HG03039 (cell line): ENCODE measurements around the gene HMGN4.
A peak's percentile ranks its signal among the peaks of the same experiment; 100 is the strongest.
"Not testable (repeated sequence)": the region's sequence is repeated elsewhere in the genome, so short reads cannot be mapped to it uniquely, and the experiment has no call there.

Experiments
- ATAC-seq: cut with Tn5 transposase; IDR thresholded peaks from one replicate; pipeline ENCODE4 v1.9.1; 2021; ENCODE audit warnings: mild to moderate bottlenecking, moderate library complexity; ENCODE audit not compliant: unreplicated experiment

The HMGN4 gene

DNA sequence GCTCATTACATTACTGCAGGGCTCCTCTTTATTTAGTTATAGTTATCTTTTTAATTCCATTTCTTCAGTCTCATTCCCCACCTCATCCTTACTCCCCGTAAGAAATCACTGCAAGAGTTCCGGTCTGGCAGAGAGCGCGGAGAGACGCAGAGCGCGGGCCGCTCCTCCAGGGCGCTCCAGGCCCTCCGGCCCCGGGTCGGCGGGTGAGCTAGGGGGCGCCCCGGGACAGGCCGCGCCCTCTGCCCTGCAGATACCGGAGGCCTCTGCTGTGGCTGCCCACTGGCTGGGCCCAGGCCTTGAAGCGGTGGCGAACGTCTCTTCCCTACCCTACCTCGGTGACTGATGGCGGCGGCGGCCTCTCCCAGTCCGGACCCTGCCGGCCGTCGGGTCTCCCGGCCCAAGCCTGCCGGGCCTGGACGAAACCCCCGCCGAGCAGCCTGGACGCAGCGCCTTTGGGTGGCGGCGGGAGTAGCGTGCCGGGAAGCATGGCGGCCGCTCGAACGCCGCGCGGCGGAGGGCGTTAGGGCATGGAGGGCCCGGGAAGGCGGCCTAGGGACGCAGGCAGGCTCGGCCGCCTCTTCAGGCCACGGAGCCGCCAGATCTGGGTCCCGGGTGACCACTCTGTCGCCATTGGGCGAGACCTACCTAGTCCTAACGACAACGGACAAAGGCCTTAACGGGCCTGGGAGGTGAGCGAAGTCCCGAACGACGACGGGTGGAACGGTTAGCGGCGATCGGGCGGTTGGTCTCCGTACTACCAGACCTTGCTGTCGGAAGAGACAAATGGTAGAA is 16.4 kb upstream of the HMGN4 start:
- ATAC-seq, result peak; percentile 67

DNA sequence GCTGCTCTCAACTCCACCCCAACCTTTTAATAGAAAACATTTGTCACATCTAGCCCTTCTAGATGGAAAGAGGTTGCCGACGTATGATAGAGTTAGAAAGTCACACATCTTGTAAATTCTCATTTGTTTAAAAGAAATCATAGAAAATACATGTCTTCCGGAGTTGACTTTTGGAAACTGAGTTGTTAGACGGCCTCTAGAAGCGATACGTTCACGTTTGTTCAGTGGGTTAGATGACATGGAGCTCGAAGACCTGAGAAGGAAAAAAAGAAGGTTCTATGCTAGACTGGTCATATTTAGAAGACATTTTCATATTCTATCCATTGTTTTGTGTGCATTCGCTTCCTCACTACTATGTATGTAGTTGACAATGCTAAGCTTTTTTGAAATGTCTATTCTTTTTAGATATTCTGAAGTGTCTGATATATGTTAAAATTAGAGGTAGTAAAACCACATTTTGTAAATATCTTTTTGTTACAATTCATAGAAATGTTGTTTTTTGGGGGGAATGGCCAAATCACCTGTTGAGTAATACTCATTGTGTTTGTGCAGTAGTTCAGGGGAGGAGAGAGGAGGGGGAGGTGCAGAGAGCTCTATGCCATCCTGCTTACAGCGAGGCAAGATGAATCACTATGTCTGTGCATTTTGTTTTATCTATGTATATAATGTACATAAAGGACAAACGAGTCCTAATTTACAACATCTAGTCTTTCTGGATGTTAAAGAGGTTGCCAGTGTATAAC is 15.5 kb upstream of the HMGN4 start:
- ATAC-seq, result not testable (repeated sequence)

DNA sequence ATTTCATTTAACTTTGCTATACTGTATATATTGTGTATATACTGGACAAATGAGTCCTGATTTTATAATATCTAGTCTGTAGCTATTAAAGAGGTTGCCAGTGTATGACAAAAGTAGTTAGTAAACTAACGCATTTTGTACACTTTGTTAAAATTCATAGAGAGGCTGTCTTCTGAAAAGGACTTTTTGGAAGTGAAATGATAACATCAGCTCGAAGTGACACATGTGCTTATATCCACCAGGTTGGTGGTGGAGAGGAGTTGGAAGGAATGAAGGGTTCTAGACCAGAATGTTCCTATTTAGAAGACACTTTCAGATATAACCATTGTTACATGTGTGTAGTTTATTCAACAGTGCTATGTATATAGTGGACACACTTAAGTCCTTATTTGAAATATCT is 13.9 kb upstream of the HMGN4 start:
- not testable (repeated sequence) for ATAC-seq

DNA sequence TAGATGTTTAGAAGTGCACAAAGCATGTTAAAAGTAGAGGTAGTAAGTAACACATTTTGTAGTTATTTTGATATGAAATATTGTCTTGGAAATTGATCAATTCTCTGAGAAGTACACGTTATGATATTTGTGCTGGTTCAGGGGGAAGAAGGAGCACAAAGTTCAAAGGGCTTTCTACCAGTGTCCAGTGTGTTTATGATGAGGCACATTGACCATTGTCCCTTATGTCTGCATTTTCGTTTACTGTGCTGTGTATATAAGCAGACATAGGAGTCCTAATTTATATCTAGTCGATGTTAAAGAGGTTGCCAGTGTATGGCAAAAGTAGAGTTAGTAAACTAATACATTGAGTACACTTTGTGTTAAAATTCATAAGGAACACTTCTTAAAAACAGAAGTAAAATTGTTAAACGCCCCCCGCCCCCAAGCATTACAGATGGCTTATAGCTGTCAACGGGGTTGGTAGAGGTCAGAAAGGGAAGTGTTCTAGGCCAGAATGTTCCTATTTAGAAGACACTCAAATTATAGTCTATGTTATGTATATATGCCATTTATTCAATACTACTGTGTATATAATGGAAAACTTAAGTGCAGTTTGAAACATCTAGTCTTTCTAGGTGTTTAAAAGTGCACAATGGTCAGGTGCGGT is 13.3 kb upstream of the HMGN4 start:
- ATAC-seq, result no peak

DNA sequence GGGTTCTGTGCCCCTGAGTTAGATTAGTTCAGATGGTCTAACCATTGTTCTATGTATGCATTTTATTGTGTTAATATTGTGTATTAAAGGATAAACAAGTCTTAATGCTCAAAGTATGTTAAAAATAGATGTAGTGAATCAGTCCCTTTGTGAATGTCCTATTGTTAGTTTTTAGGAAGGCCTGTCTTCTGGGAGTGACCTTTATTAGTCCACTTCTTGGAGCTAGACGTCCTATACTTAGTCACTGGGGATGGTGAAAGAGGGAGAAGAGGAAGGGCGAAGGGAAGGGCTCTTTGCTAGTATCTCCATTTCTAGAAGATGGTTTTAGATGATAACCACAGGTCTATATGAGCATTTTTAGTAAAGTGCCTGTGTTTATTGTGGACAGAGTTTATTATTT is 12.3 kb upstream of the HMGN4 start:
- no peak for ATAC-seq

DNA sequence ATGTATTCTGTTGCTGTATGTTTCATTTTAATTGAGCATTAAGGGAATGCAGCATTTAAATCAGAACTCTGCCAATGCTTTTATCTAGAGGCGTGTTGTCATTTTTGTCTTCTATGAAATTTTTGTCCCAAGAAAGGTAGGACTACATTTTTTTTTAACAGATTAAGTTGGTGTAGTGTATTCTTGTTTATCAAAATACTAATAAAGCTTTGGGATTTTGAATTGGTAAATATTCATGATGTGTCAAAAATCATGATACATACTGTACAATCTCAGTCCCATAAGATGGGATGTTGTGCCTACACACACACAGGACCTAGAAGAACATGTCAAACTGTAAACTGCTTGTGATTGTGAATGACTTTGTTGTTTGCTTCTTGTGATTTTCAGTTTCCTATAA is 11.2 kb upstream of the HMGN4 start:
- no peak for ATAC-seq

DNA sequence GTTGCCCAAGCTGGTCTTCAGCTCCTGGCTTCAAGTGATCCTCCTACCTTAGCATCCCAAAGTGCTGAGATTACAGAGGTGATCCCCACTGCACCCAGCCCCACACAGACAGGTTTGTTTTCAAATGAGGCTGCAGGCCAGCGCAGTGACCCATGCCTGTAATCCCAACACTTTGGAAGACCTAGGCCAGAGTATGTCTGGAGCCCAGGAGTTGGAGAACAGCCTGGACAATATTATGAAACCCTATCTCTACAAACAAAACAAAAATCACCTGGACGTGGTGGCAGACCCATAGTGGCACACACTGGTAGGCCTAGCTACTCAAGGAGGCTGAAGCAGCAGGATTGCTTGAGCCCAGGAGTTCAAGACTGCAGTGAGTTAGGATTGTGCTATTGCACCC is 8.0 kb upstream of the HMGN4 start:
- no peak for ATAC-seq

DNA sequence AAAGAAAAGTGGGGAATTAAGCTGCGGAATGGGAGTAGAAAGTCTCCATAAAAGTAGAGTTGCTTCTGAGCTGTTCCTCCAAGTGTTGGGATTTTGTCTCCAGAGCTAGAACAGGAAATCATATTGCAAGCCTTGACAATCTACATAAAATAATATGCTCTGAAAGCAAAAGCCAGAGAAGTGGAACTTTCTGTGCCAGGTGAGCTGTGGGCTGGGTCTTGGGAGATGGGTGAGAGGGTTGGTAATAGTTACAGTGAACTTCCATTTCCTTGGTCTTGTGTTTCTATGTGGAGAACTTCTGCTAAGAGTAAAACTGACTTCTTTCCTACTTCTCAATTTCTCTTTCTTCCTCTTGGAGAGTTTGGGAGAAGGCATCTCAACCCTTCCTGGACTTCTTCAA is 6.3 kb upstream of the HMGN4 start:
- ATAC-seq, result no peak

DNA sequence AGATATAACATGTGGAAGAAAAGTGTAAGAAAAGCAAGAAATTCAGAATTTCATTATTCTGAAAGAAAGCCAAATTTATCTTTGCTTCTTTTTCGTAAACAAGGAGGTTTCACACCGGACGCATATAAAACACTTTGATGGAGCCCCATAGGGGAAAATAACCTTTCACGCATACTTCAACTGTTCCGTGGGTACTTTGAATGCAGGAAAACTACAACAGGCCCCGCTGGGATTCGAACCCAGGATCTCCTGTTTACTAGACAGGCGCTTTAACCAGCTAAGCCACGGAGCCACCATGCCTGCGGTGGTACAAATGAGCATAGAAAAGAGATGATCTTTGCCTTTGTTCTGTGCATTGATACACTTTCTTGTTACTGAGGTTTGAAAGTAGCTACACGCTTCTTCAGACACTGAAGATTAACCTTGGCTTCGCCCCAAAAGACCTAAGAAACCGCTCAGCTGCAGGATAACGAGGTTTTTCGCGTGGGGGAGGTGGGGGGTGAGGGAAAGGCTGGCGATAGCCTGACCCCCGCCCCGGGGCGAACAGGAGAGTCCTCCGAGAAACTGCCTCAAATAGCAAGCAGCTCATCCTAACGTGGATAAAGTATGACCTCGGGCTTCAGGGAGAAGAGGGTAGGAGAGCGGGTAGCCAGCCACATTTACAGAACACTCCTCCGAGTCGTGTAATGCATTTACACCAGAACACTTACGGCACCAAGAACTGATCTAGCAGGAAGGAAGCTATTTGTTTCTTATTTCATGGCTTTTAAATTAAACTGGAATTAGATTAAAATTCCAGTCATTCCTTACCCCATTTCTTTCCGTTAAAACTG is 5.3 kb upstream of the HMGN4 start:
- no peak for ATAC-seq

DNA sequence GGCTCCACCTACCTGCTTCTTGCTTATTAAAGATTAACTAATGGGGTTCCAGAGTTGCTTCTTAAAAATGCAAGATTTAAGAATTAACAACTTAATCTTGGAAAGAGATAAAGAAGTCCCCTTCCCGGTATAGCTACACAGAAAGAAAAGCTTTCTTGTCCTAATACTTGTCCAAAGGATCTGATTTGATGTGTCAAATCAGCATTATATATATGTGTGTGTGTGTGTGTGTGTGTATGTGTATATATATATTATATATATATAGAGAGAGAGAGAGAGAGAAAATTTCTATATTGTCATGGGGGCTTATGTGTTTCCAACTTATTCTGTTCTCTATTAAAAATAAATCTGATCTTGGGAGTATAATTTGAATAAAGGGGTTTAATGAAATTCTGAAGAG is 4.6 kb upstream of the HMGN4 start:
- ATAC-seq, result no peak

DNA sequence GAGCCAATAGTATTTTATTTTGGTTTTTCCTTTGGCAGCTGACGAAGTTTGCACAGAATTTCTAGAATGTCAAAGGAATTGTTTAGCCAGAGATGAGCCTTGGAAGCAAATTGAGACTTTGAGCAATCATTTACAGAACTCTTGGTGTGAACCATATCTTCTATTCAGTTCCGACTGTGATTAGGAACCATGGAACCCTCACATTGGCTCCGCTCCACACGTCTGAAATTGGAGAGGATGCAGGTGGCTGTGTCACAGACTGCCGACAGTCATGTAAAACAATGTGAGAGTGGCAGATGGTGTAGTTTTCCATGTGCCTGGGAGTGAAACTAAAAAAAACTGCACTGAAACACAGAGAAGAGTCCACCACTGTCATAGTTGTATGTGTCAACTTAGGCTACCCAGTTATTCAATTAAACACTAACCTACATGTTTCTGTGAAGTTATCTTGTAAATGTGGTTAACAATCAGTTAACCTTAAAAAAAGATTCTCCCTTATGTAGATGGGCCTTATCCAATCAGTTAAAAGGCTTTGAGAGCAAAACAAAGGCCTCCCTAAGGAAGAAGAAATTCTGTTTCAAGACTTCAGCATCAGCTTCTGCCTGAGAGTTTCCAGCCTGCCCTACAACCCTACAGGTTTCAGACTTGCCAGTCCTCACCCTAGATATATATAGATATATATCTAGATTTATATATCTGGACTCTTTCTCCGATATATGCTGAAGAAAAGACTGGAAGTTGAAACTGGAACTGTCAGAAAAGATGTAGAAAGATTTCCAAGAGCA is 3.3 kb upstream of the HMGN4 start:
- ATAC-seq, result no peak

DNA sequence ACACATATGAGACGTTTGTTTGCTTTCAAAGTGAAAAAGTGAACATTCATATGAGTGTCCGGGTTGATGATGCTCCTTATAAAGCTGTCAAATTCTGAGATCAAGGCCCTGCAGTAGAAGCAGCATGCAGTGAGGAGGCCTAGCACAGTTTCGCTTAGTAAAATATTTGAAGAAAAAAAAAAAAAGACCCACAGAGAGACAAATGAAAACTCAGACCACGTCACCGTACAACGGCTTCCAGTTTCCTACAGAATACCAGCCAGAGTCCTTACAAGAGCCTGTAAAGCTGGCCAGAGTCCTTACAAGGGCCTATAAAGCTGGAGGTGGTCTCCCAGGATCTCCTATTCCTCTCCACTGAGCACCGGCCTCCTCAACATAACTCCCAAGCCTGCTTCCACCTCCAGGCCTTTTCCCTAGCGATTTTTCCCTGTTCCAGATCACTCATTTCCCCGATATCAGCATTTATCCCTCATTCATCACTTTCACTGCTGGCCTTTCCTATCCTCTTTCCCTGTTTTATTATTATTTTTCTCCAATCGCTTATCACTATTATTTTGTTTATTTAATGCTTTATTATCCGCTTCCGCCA is 1.5 kb upstream of the HMGN4 start:
- no peak for ATAC-seq

DNA sequence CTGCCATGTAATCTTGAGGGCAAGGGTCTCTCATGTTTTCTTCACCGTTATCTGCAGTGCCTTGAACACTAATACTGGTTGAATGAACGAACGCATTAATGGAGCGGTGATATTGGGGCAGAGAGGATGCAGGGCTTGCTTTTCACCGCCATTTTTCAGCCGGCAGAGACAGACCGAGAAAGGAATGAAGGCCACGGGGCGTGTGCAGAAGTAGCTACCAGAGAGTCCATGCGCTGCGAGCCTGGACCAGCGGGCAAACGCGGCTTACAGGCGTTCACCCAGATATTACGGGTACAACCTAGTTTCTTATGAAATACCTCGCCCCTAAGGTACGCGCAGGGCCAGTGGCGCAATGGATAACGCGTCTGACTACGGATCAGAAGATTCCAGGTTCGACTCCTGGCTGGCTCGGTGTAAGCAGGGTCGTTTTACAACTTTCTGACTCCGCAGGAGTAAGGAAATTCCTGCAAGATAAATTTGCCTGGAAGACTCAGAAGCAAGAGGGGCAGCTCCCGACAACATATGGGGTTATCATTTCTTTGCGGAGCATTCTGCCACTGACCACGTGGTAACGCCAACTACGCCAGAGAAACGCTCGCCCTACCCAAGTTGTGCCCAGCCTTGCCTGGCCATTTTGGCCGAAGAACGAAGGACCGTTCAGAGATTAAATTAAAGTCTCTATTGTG is 863 bp upstream of the HMGN4 start:
- ATAC-seq, result peak; percentile 49

DNA sequence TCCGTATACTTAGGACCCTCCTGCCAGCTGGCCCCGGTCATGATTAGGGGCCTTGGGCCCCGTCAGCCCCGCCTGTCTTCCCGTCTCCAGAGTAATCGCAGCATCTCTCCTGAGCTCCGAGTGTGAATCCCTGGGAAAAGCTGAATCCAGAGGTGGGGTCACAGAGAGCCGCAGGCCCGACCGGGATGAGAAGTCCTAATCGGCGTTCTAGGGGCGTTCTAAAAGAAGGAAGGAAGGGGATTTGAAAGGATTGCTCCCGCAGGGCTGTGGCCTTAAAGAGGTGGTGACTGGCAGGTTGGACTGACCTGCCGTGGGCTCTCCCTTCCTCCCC is 371 bp downstream of the HMGN4 start:
- peak; percentile 3 for ATAC-seq

DNA sequence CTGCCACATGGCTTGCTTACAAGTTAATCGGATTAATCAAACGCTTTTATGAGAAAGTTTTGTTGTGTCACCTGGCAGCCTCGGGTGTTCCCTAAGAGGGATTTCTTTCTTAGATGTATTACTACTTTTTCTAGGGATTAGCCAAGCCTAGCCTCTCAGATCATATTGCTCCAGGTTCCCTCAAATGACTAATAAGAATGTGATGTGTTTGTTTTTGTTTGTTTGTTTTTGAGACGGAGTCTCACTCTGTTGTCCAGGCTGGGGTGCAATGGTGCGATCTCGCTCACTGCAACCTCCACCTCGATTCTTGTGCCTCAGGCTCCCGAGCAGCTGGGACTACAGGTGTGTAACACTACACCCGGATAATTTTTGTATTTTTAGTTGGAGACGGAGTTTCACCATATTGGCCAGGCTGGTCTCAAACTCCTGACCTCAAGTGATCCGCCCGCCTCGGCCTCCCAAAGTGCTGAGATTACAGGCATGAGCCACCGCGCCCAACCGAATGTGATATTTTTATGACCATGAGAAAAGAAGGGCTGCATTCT is 977 bp downstream of the HMGN4 start:
- ATAC-seq, result no peak

DNA sequence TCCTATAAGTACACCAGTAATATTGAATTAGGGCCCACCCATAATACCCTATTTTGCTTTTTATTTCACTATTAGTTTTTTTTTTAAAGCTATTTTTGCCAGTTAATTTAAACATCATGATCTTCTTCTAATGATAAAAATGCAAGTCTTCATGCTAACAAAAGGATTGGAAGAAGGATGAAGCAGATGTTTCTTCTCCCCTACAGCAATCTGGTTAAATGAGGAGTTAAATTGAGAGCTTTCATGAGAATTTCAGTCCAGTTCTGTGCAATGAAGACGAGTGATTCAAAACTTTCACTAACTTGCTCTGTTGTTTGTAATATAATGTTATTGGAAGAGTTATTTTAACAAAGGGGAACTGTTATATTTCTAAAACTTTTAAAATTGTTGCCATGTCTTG is 3.4 kb downstream of the HMGN4 start:
- ATAC-seq, result no peak

DNA sequence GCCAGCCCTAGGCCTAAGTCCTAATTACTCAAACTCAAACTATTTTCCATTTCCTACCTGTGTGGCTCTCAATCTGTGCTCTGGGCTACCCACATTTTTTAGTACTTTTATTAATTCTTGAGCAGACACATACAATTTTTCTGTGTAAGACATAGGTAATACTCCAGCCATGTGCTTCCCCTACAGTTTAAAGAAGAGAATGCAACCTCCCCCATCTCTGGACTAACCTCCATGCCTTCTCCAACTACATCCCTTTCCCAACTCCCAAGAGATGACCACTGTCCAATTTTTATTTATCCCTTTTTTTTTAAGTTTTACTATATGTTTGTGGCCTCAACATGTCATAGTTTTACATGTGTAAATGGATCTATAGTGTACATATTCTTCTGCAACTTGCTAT is 5.8 kb downstream of the HMGN4 start:
- ATAC-seq, result no peak

DNA sequence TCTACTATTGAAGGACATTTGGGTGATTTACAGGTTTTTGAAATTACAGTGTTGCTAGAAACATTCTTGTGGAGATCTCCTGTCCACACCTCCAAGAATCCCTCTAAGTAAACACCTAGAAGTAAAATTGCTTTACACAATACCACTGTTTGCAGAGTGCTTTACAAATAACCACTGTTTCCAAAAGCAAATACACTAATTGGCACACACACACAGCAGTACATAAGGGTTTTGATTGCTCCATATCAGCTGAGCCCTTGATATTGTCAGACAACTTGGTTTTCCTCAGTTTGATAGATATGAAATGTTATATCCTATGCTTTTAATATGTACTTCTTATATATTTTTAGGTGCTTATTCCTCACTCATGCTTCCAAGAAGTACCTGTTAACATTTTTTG is 6.3 kb downstream of the HMGN4 start:
- no peak for ATAC-seq

DNA sequence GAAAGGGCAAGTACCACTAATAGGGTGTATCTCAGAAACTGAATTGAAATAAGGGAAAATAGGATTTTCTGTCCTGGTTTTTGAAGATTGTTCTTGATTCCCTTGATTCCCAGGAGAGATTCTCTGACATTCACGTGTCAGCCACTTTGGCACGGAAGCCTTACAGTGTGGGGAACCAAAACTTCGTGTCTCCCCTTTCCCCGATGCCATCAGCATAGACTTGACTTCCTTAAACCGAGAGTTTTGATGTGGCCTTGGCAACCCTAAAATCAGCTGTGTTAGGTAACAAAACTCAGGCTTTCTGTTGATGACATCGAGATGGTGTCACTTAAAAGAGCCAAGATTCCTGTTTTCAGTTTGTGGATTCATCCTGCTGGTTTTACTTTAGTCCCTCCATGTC is 7.5 kb downstream of the HMGN4 start:
- no peak for ATAC-seq
